ENCODE data around the gene BICD1. TPM values are rescaled to one million over a fixed set of nuclear protein-coding genes. Genes with fewer than 3 reads are reported as not detected.
A peak's percentile ranks its signal among the peaks of the same experiment; 100 is the strongest.

BICD1 gene
- total RNA-seq, 1 donor from 2014 or later = 87.9 TPM

- peaks cover 8% of the 10 kb centered on the region for H3K36me3 Mint-ChIP-seq (ENCODE audit: low read depth, unreplicated experiment)
- no peaks in the 10 kb centered on the region for H3K27me3 Mint-ChIP-seq (ENCODE audit: unreplicated experiment)
- DNase-seq (ENCODE audit: low spot score) = no peak
- no peaks in the 10 kb centered on the region for H3K4me1 Mint-ChIP-seq (ENCODE audit: unreplicated experiment)
- H3K27ac Mint-ChIP-seq (ENCODE audit: unreplicated experiment) = no peak overlapping the region
- TF ChIP-seq CTCF (IDR thresholded peaks at IDR 0.05; ENCODE audit: unreplicated experiment) = no peak
- no peak overlapping the region for H3K4me3 Mint-ChIP-seq (ENCODE audit: unreplicated experiment)
- H3K9me3 Mint-ChIP-seq (ENCODE audit: unreplicated experiment) = no peaks in the 10 kb centered on the region
Observed at GRCh38 chr12:32161058-32161457, 54.4 kb downstream of the BICD1 start.

- TF ChIP-seq CTCF (IDR thresholded peaks at IDR 0.05; ENCODE audit: unreplicated experiment) = no peak
- no peak for DNase-seq (ENCODE audit: low spot score)
- peaks cover 3% of the 10 kb centered on the region for H3K4me1 Mint-ChIP-seq (ENCODE audit: unreplicated experiment)
- no peak overlapping the region for H3K27ac Mint-ChIP-seq (ENCODE audit: unreplicated experiment)
- peaks cover 8% of the 10 kb centered on the region for H3K36me3 Mint-ChIP-seq (ENCODE audit: low read depth, unreplicated experiment)
- H3K27me3 Mint-ChIP-seq (ENCODE audit: unreplicated experiment) = no peaks in the 10 kb centered on the region
- H3K4me3 Mint-ChIP-seq (ENCODE audit: unreplicated experiment) = no peak overlapping the region
- H3K9me3 Mint-ChIP-seq (ENCODE audit: unreplicated experiment) = no peaks in the 10 kb centered on the region
Observed at GRCh38 chr12:32163596-32163995, 56.9 kb downstream of the BICD1 start.

GRCh38 chr12:32166510-32166909 is 59.9 kb downstream of the BICD1 start:
- Mint-ChIP-seq H3K27ac (ENCODE audit: unreplicated experiment) (no peak overlapping the region), H3K36me3 (ENCODE audit: low read depth, unreplicated experiment) (peaks cover 8% of the 10 kb centered on the region), H3K4me3 (ENCODE audit: unreplicated experiment) (no peak overlapping the region), H3K27me3 (ENCODE audit: unreplicated experiment) (peaks cover 5% of the 10 kb centered on the region), H3K4me1 (ENCODE audit: unreplicated experiment) (peaks cover 23% of the 10 kb centered on the region), H3K9me3 (ENCODE audit: unreplicated experiment) (no peaks in the 10 kb centered on the region)
- no peak for DNase-seq (ENCODE audit: low spot score)
- no peak for TF ChIP-seq CTCF (IDR thresholded peaks at IDR 0.05; ENCODE audit: unreplicated experiment)

- peak overlapping the region; percentile 24 for H3K27ac Mint-ChIP-seq (ENCODE audit: unreplicated experiment)
- no peak overlapping the region for H3K4me3 Mint-ChIP-seq (ENCODE audit: unreplicated experiment)
- DNase-seq (ENCODE audit: low spot score) = no peak
- peaks cover 7% of the 10 kb centered on the region for H3K27me3 Mint-ChIP-seq (ENCODE audit: unreplicated experiment)
- H3K4me1 Mint-ChIP-seq (ENCODE audit: unreplicated experiment) = peaks cover 26% of the 10 kb centered on the region
- no peaks in the 10 kb centered on the region for H3K9me3 Mint-ChIP-seq (ENCODE audit: unreplicated experiment)
- peaks cover 8% of the 10 kb centered on the region for H3K36me3 Mint-ChIP-seq (ENCODE audit: low read depth, unreplicated experiment)
- no peak for TF ChIP-seq CTCF (IDR thresholded peaks at IDR 0.05; ENCODE audit: unreplicated experiment)
Observed at GRCh38 chr12:32170437-32170998, 63.9 kb downstream of the BICD1 start.

GRCh38 chr12:32171211-32171610 is 64.6 kb downstream of the BICD1 start:
- DNase-seq (ENCODE audit: low spot score) = no peak
- Mint-ChIP-seq H3K36me3 (ENCODE audit: low read depth, unreplicated experiment) (peaks cover 8% of the 10 kb centered on the region), H3K27me3 (ENCODE audit: unreplicated experiment) (peaks cover 7% of the 10 kb centered on the region), H3K9me3 (ENCODE audit: unreplicated experiment) (no peaks in the 10 kb centered on the region), H3K4me3 (ENCODE audit: unreplicated experiment) (no peak overlapping the region), H3K27ac (ENCODE audit: unreplicated experiment) (no peak overlapping the region), H3K4me1 (ENCODE audit: unreplicated experiment) (peaks cover 26% of the 10 kb centered on the region)
- TF ChIP-seq CTCF (IDR thresholded peaks at IDR 0.05; ENCODE audit: unreplicated experiment) = no peak

Data from endothelial cell (in vitro differentiated cells).